Measurements from ENCODE around the gene KLHL14.
"Not testable (repeated sequence)": the region's sequence is repeated elsewhere in the genome, so short reads cannot be mapped to it uniquely, and the experiment has no call there.

The KLHL14 gene

GRCh38 chr18:32714571-32715148 is 58.2 kb downstream of the KLHL14 start:
- DNase-seq: peak; percentile 9 to 18

- no peak for DNase-seq
Measured at GRCh38 chr18:32712860-32713259, 60.0 kb downstream of the KLHL14 start.

DNA sequence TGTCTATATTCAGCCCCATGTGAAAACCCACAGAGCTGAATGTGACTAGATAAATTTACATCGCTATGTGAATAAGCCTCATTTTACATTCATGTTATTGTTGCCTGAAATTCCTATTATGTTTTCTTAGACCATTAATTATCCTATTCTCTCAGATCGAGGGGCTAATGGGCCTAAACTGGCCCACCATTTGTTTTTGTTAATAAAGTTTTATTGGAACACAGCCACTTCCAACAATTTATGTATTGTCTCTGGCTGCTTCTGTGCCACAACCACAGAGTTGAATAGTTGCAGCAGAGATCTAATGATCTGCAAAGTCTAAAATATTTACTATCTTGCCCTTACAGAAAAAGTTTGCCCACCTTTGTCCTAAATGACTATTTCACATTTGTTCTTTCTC is 61.0 kb downstream of the KLHL14 start:
- DNase-seq: no peak

GRCh38 chr18:32707586-32707985 is 65.2 kb downstream of the KLHL14 start:
- DNase-seq: no peak

DNA sequence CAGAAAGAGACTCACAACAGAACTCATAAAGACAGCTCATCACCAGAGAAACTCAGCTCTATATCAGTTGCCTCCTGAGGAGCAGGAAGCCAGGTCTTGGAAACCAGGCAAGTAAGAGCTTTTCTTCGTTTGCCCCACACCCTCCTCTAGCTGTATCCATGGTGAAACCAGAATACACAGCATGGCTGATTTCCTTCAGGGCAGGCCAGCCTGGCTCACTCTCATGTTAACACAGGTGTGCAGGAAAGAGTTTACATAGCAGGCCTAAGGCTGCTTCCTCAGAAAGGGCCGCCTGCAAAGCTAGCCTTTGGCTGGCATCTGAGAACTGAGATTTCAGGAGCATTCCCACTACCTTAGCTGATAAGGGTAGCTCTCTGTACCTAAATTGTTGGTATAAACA is 65.7 kb downstream of the KLHL14 start:
- DNase-seq: no peak

- no peak for DNase-seq
Measured at GRCh38 chr18:32701313-32701712, 71.5 kb downstream of the KLHL14 start.

GRCh38 chr18:32698153-32698552 is 74.7 kb downstream of the KLHL14 start:
- no peak for DNase-seq

DNA sequence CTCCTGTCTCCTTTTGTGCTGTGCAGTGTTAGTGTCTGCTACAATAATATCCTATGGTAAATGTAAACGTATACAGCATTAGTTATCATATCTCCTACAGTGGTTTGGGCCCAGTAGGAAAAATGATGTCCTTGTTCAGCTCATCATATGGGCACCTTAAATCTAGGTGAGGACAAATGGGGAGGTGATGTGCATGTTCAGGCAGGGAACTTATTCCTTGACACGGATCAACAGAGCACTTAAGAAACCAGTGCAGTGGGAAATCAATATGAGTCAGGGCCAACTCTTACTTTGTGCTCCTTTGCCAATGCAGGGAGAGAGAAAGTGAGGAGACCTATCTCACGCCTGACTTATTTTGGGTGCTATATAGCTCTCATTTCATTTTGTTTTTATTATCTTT is 76.4 kb downstream of the KLHL14 start:
- DNase-seq: peak in 1 of 2 experiments; percentile 6

DNA sequence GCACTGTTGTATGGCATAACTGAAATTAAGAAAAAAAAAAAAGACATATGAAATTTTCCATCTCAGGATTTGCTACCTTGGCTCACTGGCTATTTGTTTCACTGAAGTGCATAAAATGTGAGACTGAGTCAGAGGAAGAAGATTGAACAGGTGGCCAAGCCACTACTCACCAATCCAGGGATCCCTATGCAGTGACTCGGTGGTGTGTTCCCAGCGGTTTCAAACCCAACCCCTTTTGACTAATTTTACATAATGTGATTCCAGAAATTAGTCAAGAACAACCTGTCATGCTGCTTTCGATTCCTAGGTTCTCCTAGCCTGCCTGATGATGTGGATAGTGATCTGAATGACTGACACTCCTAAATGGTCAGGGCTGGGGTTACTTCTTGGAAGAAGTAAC is 77.3 kb downstream of the KLHL14 start:
- no peak for DNase-seq

DNA sequence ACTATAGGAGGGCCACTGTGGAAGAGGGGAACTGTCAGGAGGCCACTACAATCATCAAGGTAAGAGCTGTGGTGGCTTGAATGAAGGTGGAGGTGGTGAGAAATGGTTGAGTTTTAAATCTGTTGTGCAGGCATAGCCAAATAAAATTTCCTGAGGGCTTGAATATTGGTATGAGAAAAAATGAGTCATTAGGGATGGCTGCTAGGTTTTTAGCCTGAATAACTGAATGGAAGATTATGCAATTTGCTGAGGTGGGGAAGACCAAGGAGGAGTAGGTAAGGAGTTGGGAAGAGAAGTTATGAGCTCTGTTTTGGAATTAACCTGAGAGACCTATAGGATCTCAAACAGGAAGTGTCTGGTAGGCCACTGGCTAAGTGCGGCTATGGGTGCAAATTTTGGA is 84.0 kb downstream of the KLHL14 start:
- no peak for DNase-seq

DNA sequence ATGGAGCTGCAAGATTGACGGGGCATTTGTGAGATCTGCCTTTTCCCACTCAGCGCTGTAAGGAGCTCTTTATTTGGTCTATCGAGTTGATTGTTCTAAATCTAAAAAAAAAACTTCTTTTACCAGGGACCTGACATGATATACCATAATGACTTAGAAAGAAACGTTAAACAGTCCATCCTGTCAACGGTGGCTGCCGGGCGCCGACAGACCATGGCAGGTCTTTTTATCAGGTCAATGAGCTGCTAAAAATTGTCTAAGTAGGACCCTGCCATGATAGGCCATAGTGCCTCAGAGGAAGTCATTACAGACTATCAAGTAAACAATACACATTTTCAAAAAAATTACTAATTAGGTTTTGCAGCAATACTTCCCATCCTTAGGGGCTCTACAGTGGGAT is 87.9 kb downstream of the KLHL14 start:
- no peak for DNase-seq

DNA sequence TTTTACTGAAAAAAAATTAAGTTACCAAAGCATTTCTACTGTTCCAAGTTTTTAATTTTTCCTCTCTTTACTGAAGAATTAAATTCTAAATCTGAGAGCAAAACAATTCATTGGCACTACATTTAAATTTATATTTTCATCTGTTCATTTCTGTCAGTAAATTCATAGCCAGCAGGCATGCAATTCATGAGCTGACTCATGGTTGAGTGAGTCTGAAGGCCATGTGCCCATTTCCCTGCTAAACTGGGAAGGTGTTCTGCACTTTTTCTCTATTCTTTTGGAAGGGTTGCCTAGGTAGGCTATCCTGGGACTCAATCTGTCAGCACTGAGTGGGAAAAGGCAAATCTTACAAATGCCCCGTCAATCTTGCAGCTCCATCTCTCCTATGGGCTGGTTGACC is 88.7 kb downstream of the KLHL14 start:
- no peak for DNase-seq

GRCh38 chr18:32683044-32683443 is 89.8 kb downstream of the KLHL14 start:
- DNase-seq: no peak

GRCh38 chr18:32677578-32677977 is 95.2 kb downstream of the KLHL14 start:
- DNase-seq: no peak

GRCh38 chr18:32674491-32674890 is 98.3 kb downstream of the KLHL14 start:
- DNase-seq: no peak

GRCh38 chr18:32672398-32672797 is 100.4 kb downstream of the KLHL14 start:
- DNase-seq: no peak

- no peak for DNase-seq
Measured at GRCh38 chr18:32670727-32671126, 102.1 kb downstream of the KLHL14 start.

DNA sequence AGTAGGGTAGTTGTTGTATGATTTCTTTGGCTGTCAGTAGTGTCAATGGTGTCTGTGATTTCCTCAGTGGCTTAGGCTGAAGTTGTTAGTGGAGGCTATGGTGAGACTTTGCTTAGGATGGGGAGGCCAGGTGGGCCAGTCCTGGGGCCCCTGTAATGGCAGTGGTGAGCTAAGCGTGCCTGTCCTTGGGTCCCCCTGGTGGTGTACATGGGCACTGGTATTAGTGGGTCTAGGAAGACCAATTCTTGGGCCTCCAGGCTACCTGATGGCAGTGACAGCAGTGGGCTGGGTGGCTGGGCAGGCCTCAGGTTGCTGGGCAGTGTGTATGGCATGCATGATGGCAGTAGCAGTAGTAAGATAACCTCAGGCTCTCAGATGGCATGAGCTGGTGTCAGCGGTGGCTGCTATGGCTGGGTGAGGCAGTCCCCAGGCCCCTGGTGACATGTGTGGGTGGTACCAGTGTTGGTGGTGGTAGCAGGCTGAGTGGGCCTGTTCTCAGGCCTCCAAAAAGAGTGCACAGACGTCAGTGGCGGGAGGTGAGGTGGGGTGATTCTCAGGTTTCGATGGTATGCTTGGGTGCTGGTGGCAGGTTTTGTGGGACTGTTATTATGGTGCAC is 103.2 kb downstream of the KLHL14 start:
- DNase-seq: no peak

DNA sequence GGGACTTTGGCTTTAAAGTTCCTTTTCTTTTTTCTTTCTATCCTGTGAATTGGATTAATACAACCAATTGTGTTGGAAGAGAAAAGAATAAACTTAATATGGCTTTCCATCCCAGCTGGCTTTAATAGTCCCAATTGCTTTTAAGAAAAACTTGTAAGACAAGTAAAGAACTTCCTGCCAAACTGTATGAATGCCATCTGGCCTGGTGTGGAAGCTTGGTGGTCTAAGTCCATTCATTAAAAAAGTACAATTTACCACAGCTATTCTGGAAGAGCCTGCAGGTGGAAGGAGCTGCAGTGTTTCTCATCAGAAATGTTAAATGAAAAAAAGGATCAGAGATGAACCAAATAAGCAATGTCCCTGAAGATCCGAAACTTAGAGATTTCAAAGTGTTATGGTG is 103.9 kb downstream of the KLHL14 start:
- DNase-seq: no peak

DNA sequence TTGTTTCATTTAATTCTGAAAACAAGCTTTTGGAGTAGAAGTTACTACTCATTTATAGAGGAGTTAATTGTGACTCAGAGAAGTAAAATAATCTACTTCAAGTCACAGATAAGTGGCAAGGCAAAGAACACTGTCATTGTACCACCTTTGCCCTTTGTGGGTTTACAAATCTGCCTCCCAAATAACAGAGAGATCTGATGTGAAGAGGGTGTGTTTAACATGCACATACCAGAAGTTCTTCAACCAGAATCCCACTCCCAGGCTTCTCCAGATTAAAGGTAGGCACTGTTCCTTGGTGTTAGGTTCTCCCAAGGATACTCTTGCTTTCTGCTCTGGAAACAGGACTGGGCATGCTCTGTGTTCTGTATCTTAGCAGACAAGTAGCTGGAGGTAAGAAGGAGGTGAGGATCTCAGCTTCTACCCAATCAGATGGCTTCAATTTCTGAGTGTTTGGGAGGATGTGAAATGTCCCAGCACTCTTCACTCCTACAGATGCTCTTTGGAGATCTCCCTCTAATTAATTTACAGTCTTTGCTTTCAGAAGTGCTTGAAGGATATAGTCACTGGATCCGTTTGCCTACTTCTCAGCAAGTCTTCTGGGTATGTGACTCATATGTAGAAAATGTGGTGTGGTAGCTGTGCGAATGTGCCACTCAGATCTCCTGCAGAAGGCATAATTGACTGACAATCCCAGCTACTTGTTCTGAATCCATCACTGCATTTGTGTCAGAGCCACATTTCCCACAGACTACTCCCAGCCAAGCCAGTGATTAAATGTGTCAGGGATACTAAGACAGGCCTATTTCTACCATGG is 111.1 kb downstream of the KLHL14 start:
- DNase-seq: no peak

- not testable (repeated sequence) for DNase-seq
Measured at GRCh38 chr18:32654507-32654906, 118.3 kb downstream of the KLHL14 start.

DNA sequence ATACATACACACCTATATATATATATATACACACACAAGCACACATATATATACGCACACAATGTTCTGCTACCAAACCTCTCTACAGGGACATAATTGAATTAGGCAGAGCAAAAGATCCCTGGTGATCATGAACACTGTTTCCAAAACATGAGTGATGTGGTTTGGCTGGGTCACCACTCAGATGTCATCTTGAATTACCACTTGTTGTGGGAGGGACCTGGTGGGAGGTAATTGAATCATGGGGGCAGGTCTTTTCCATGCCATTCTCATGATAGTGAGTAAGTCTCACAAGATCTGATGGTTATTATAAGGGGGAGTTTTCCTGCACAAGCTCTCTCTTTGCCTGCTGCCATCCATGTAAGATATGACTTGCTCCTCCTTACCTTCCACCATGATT is 135.2 kb downstream of the KLHL14 start:
- DNase-seq: not testable (repeated sequence)

GRCh38 chr18:32637226-32637625 is 135.6 kb downstream of the KLHL14 start:
- no peak for DNase-seq

GRCh38 chr18:32634876-32635431 is 137.9 kb downstream of the KLHL14 start:
- no peak for DNase-seq
